GM18907 (cell line): Measurements from ENCODE around the gene PTPRE.

Experiments
- ATAC-seq: cut with Tn5 transposase; IDR thresholded peaks from one replicate; pipeline ENCODE4 v1.9.1; 2021; ENCODE audit warnings: mild to moderate bottlenecking, moderate library complexity; ENCODE audit not compliant: unreplicated experiment

Gene PTPRE

GRCh38 chr10:127907411-127908105 lies 655 bp downstream of the PTPRE start:
- ATAC-seq, result no peak

GRCh38 chr10:127908106-127908958 lies 1.4 kb downstream of the PTPRE start:
- ATAC-seq, result no peak

- ATAC-seq, result no peak
Measured at GRCh38 chr10:127908959-127909267, 2.0 kb downstream of the PTPRE start.

- no peak for ATAC-seq
Measured at GRCh38 chr10:127909716-127910463, 3.0 kb downstream of the PTPRE start.

GRCh38 chr10:127910464-127910770 lies 3.5 kb downstream of the PTPRE start:
- ATAC-seq, result no peak

GRCh38 chr10:127911218-127911866 lies 4.4 kb downstream of the PTPRE start:
- ATAC-seq, result no peak

GRCh38 chr10:127911867-127912257 lies 5.0 kb downstream of the PTPRE start:
- no peak for ATAC-seq

- no peak for ATAC-seq
Measured at GRCh38 chr10:127912607-127913367, 5.9 kb downstream of the PTPRE start.

GRCh38 chr10:127913368-127913759 lies 6.5 kb downstream of the PTPRE start:
- no peak for ATAC-seq

GRCh38 chr10:127915324-127915723 lies 8.4 kb downstream of the PTPRE start:
- ATAC-seq, result no peak

- ATAC-seq, result no peak
Measured at GRCh38 chr10:127916826-127917225, 9.9 kb downstream of the PTPRE start.

GRCh38 chr10:127918572-127918971 lies 11.7 kb downstream of the PTPRE start:
- no peak for ATAC-seq

- ATAC-seq, result no peak
Measured at GRCh38 chr10:127919418-127920271, 12.7 kb downstream of the PTPRE start.

- ATAC-seq, result no peak
Measured at GRCh38 chr10:127920306-127921074, 13.6 kb downstream of the PTPRE start.

- ATAC-seq, result no peak
Measured at GRCh38 chr10:127921075-127921752, 14.3 kb downstream of the PTPRE start.

- ATAC-seq, result no peak
Measured at GRCh38 chr10:127921753-127922145, 14.8 kb downstream of the PTPRE start.

GRCh38 chr10:127922206-127922605 lies 15.3 kb downstream of the PTPRE start:
- ATAC-seq, result no peak

- no peak for ATAC-seq
Measured at GRCh38 chr10:127922675-127923366, 15.9 kb downstream of the PTPRE start.
